GM21825 (cell line): ENCODE data around the gene TMPRSS7.

ENCODE experiments used
- ATAC-seq: cut with Tn5 transposase; IDR thresholded peaks from one replicate; pipeline ENCODE4 v1.9.1; 2021; ENCODE audit warnings: mild to moderate bottlenecking, moderate library complexity; ENCODE audit not compliant: unreplicated experiment

Gene TMPRSS7

DNA sequence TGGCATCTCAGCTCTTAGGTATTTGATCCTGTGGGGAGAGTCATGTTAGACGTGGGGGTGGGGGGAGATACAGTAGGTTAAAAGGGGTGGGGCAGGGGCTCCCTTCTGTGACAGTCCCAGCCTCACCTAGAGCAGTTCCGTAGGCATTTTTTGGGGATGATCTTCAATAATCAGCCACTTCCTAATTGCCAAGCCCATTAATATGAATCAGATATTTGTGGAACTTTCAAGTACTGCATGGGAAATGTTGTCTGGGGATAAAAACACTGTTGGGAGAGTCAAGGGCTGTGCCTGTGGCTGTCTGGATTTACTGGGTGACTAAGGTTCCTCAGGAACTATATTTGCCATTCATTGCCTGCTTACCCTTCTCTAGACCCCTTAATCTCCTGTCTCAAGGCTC lies 61.2 kb downstream of the TMPRSS7 start:
- ATAC-seq: no peak

GRCh38 chr3:112096176-112096575 lies 61.6 kb downstream of the TMPRSS7 start:
- ATAC-seq: no peak

DNA sequence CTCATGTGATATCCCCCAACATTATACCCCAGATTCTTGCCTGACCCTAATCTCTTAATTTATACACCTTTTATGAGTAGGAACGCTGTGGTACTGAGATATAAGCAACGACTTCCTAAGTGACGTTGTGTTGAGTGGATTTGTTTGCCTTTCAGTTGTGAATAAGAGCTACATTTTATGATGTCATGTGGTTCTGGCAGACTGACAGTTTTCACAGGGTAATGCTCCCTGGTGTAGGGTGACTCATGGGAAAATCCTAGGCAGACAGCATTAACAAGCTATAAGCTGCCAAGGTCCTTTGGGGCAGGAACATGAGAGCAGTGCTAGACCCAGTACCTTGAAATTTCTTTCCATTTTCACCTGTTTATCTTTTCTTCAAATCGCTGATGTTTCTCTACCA lies 62.8 kb downstream of the TMPRSS7 start:
- no peak for ATAC-seq

- no peak for ATAC-seq
Observed at GRCh38 chr3:112101916-112102315, 67.4 kb downstream of the TMPRSS7 start.

DNA sequence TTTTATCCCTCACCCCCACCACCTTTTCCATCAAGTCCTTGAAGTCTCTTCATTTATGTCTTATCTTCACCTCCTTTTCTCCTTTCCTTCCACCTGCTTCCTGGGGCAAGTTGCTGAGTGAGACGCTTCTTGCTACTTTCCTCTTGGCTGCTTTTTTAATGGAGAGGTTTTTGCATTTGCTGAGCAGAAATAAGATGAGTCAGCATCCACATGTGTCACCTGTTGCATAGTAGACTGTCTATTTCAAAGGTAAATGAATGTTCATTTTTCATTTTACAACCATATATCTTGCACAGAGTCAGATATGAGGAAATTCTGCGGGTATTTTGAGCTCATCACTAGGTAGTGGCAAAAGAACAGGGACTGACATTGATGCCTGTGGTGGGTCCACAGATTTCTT lies 70.2 kb downstream of the TMPRSS7 start:
- no peak for ATAC-seq

GRCh38 chr3:112109322-112109721 lies 74.8 kb downstream of the TMPRSS7 start:
- ATAC-seq: no peak

GRCh38 chr3:112111785-112112402 lies 77.4 kb downstream of the TMPRSS7 start:
- peak; percentile 52 for ATAC-seq

DNA sequence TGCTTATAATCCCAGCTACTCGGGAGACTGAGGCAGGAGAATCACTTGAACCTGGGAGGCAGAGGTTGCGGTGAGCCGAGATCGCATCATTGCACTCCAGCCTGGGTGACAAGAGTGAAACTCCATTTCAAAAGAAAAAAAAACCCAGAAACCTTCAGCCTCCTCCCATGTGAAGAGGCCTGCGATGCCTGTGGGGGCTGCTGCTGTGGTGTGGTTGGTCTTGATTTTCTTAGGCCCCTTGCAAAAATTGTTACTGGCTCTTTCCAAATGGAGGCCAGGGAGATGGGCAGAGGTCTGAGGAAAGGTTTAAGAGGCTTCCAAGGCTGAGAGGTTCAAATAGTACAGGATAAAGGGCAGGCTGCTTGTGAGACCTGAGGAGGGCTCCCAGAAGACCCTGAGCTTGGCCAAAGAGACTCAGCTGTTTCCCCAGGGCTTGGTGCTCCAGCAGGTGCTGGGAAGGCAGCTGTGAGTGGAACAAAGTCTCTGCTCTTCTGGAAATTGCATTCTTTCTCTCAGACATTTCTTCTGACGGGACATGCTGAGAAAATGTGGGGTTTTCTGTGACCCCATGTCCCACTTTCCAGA lies 80.1 kb downstream of the TMPRSS7 start:
- peak; percentile 29 for ATAC-seq

DNA sequence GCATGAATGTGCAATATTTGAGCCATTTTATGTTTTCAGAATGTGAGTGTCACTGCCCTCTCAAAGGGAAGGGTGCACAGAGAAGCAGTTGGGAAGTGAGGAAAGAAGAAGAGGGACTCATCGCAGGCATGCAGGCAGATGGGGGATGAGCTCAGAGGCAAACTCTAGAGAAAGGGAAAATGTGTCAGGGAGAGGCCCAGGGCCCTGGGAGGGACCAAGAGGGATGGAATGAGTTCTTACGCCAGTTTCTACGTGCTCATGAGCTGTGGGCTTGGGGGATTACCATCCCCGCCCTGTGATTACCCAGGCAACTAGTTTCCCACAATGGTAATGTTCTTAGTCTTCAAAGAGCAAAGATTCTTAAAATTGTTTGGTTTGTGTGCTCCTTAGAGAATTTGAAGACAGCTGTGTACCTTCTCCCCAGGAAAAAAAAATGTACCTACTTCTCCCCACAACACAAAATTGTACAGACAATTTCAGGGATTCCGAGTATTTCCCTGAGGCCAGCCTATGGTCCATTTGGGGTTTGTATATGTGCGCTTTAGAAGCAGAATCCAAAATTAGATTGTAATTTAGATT lies 80.7 kb downstream of the TMPRSS7 start:
- peak; percentile 37 for ATAC-seq

DNA sequence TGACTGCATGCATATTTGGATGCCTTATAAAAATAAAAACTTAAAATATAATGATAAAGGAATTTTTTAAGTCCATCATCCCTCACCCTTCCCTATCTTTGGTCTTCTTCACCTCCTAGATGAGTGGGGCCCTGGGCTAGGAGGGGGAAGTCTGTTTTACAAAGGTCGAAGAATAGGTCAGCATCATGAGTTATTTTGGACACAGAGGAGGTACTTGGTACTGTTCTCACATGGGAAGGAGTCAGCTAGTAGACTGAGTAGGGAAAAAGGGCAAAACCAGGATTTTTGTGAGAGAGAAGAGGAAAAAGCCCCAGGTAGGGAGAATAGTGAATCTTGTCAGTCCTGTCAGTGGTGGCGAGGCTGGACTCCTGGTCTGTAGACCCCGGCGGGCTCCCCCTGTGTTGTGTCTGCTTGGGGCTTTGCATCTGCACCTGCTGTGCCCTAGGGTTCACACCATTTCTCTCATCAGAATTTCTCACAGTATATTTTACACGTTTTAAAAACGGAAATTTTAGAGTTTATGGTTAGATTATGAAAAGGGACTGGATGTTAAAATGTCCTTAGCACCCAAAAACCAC lies 81.4 kb downstream of the TMPRSS7 start:
- ATAC-seq: no peak

DNA sequence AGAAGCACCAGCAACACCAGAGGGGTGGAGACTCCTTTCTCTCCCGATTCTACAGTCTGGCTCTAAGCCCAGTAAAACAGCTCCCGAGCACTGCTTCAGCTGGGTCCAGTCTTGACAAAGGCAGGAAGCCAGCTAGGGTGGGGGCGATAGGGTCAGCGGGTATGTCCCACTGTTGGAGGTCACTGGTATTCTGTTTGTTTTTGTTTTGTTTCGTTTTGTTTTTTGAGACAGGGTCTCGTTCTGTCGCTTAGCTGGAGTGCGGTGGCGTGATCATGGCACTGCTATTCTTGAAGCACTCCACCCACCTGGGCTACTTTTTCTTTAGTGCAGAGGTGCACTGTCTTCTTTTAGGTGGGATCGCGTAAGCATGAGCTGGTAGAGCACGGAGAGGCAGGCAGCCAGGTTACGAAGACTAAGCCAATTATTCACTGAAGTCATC lies 82.2 kb downstream of the TMPRSS7 start:
- no peak for ATAC-seq

- ATAC-seq: no peak
Observed at GRCh38 chr3:112117415-112117814, 82.9 kb downstream of the TMPRSS7 start.

DNA sequence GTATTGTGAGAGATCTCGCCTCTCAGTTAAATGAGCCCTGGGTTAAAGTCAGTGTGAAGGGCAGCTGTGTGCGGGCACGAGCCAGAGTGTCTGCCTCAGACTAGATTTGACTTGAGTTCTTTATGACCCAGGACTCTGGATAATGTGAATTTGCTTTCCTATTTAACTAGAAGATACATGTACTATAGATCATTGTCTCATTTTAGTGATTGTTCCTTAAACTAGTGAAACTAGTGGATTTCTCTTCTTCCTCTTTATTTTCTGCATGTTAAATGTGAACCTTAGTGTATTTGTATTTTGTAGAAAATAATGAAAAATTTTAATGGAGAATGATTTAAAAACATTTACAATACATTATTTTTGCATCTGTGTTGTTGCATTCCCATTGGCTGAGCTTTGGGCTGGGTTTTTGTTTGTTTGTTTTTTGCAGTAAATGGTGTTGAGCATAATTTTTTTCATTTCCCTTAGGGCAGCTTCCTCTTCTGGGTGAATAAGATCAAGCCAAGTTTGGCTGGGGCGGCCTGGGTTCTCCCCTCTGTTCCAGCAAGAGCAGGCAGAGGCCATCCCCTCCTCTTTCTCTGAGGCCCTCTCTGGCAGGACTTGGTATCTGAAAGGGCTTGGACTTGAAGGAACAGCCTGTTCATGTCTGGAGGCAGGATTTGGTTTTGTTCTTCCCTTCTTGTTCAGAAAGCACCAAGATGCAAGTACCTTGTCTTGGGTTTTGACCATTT lies 83.5 kb downstream of the TMPRSS7 start:
- peak; percentile 25 for ATAC-seq

DNA sequence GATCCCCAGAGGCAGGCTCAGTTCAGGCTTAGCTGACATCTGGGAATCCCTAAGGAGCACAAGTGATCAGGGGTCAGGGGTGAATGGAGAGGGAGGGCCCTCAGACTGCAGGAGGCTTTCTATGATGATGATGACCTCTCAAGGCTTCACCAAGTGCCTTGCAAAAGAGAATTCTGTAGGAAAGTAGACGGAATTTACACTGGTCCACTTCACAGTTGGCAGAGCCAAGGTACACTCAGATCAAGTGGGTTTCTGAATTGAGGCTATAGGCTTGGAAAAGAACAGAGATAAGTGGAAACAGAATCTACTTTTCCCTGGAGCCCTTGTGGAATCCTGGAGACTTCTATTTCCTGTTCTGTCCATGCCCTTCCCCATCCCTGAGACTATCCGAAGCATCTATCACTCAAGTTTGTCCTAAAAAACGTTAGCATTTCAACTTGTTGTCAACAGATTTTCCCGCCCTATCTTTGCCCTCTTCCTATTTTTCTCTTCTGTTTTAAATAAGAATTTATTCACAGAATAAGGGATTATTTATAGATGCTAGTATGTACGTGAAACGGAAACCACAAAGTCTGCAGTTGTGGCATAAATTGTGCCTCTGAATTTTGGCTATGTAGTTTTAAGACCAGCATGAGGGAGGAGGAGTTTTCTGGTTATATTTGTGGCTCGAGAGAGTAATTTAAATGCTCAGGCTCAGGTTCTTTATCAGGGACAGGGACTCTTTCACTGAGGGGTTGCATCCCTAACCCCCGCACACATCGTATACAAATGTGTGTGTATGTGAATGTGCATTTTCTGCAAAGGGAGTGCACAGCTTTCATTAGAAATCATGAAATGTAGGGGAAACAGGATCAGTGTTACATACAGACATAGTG lies 85.7 kb downstream of the TMPRSS7 start:
- no peak for ATAC-seq

- ATAC-seq: no peak
Observed at GRCh38 chr3:112121577-112122547, 87.3 kb downstream of the TMPRSS7 start.

DNA sequence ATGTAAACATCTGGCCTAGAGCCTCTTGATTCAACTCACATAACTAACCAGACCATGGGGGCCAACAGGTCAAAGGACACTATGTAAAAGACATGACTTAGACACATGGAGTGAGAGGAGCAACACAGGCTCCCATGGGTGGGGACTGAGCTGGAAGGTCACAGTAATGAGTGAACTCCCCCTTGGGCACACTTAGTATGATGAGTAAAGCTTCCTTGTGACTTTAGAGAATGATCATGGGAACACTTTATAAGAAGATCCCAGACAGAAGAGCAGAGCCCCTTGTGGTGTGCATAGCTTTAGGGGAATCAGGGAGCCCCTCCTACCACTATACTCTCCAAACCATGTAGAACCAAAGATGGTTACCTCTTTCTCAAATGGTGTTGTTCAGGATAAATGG lies 88.3 kb downstream of the TMPRSS7 start:
- no peak for ATAC-seq

GRCh38 chr3:112123548-112123947 lies 89.0 kb downstream of the TMPRSS7 start:
- no peak for ATAC-seq

DNA sequence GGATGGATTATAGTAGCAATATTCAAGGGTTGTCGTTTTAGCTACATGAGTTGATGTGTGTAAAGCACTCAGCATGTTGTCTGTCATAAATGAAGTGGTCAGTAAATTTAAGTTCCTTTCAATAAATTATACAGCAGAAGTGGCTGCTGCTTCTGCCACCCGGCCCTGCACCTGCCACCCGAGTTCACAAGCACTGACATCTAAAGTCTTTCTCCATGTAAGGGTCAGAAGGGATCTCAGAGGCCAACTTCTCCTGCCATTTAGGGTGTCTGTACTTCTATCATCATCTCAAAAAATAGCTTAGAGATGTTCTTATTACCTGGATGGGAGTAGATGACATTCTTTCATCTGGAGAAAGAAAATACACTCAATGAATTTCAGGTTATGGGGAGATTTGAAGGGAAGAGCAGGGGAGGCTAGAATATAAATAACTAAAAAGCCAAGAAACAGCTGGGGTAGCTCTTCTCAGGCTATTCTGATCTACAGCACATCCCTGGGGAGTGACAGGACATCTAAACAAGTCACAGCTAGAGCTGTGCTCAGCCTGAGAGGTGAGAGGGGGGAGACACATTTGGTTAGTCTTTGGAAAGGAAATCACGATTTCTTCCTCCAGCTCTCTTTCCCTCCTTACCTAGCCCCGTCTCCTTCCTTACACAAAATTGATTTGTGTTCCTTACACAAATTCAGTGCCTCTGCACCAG lies 90.5 kb downstream of the TMPRSS7 start:
- ATAC-seq: no peak

DNA sequence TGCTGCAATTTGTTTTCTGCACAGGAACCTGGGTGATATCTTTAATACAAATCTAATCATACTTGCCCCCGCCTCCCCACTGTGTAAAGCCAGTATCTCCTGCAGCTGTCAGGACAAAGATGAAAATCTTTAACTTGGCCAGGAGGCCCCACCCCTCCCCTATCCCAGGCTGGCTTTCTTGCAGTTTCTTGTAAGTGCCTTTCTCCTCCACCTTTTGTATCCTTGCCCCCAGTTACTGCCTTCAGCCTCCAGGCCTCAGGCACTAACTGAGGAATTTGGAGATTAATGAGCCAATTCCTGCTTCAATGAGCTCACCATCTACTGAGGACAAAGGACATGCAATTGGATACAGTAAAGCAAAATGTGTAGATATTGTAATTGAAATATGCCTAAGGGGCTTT lies 92.0 kb downstream of the TMPRSS7 start:
- ATAC-seq: no peak
